Measurements from ENCODE around the gene ARHGEF11. TPM values are rescaled to one million over a fixed set of nuclear protein-coding genes. Genes with fewer than 3 reads are reported as not detected.

Gene ARHGEF11
- total RNA-seq, 1 experiment from 2014 or later = 31.5 TPM

DNA sequence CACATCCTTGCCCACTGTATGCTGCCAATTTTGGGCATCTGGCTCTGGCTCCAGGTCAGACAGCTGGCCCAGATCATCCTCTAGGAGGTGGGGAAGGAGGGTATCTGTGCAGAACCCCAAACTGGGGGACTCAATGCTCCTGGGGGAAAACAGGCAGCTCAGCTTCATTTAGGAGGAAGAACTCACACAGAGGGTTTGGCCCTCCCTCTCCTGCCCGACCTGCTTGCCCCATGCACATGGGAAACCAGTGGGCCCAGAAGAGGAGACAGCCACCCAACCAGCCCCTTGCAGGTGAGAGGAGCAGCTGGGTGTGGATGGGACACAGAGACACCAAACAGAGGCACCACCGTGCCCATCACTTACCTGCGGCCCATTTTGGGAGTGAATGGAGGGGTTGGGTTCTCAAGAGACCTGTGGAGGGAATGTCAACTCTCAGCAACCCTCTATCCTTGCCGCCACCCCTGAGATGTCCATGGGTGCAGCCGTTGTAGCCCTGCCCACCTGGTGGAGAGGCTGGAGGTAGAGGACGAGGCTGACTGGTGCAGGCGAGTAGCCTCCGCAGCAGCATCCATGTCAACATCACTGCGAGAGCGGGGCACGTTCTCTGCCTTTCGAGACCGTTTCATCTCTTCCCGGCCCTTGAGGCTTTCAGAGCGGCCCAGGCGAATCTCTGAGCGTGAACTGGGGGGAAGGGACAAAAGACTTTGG is 97.6 kb downstream of the ARHGEF11 start:
- no peaks in the 10 kb centered on the region for H3K9me2 ChIP-seq (ENCODE audit: insufficient read depth)
- TF ChIP-seq EZH2 (IDR thresholded peaks at IDR 0.05; ENCODE audit: low read depth) (no peak), CTCF (conservative IDR thresholded peaks at IDR 0.05) (no peak)
- H3K36me3 ChIP-seq (ENCODE audit: low read depth) = peaks cover 11% of the 10 kb centered on the region
- H3F3A ChIP-seq (ENCODE audit: insufficient read depth, low read depth) = no peaks in the 10 kb centered on the region; the same call in 1 of the 2 replicates
- peaks cover 8% of the 10 kb centered on the region; the same call in 1 of the 2 replicates for H3K4me1 ChIP-seq (replicated peaks; ENCODE audit: insufficient read depth)
- H3K79me2 ChIP-seq (ENCODE audit: low read depth) = no peaks in the 10 kb centered on the region
- no peak overlapping the region for H3K4me3 ChIP-seq
- no peaks in the 10 kb centered on the region for H3K27me3 ChIP-seq (ENCODE audit: insufficient read depth, low read depth)
- no peak for DNase-seq
- no peaks in the 10 kb centered on the region for H4K20me1 ChIP-seq (ENCODE audit: insufficient read depth)
- BruUV-seq (replicated peaks) = no TSS peak
- no peak overlapping the region for H3K27ac ChIP-seq
- H3K4me2 ChIP-seq = no peak overlapping the region
- H3K9me3 ChIP-seq (ENCODE audit: insufficient read depth, low read depth) = no peaks in the 10 kb centered on the region
- no peak overlapping the region for H2AFZ ChIP-seq
- ChIA-PET POLR2A (ENCODE audit: unreplicated experiment) (no interaction called here), CTCF (no interaction called here)
- intact Hi-C loops (cut with micrococcal nuclease; ENCODE audit: unreplicated experiment) = no loop called here

DNA sequence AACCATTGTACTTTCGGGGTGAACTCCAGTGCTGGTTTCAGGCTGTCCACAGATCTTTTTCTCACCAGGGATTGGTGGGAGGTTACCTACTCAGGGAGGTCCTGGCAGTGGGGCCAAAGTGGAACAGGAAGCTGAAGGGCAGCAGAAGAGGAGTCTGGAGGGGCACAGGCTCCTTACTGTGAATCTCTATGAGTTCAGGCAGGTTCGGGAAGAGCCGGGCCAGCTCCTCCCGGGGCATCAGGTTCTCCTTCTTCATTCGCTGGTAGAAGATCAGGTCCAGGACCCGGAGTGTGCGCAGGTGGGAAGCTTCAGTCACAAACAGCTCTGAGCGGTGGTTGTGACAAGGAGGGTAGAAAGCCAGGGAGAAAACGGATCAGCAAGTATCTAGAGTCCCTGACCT is 98.4 kb downstream of the ARHGEF11 start:
- ChIA-PET CTCF (interaction anchor here (1.6 kb wide), 1 partner anchor 12 kb away, joined by 4 read pairs; no protein-coding TSS in a partner anchor), POLR2A (ENCODE audit: unreplicated experiment) (no interaction called here)
- H3K4me2 ChIP-seq = no peak overlapping the region
- no peak overlapping the region for H3K4me3 ChIP-seq
- no TSS peak for BruUV-seq (replicated peaks)
- no peaks in the 10 kb centered on the region for H4K20me1 ChIP-seq (ENCODE audit: insufficient read depth)
- H3K9me3 ChIP-seq (ENCODE audit: insufficient read depth, low read depth) = no peaks in the 10 kb centered on the region
- H3K4me1 ChIP-seq (replicated peaks; ENCODE audit: insufficient read depth) = peaks cover 8% of the 10 kb centered on the region; the same call in 1 of the 2 replicates
- intact Hi-C loops (cut with micrococcal nuclease; ENCODE audit: unreplicated experiment) = no loop called here
- H3K9me2 ChIP-seq (ENCODE audit: insufficient read depth) = no peaks in the 10 kb centered on the region
- peaks cover 11% of the 10 kb centered on the region for H3K36me3 ChIP-seq (ENCODE audit: low read depth)
- H3F3A ChIP-seq (ENCODE audit: insufficient read depth, low read depth) = no peaks in the 10 kb centered on the region; the same call in 1 of the 2 replicates
- H2AFZ ChIP-seq = no peak overlapping the region
- H3K79me2 ChIP-seq (ENCODE audit: low read depth) = no peaks in the 10 kb centered on the region
- DNase-seq = no peak
- TF ChIP-seq CTCF (conservative IDR thresholded peaks at IDR 0.05) (no peak), EZH2 (IDR thresholded peaks at IDR 0.05; ENCODE audit: low read depth) (no peak)
- no peaks in the 10 kb centered on the region for H3K27me3 ChIP-seq (ENCODE audit: insufficient read depth, low read depth)
- H3K27ac ChIP-seq = no peak overlapping the region

- Histone ChIP-seq H3K4me1 (replicated peaks; ENCODE audit: insufficient read depth) (peaks cover 8% of the 10 kb centered on the region; the same call in 1 of the 2 replicates), H3K79me2 (ENCODE audit: low read depth) (no peaks in the 10 kb centered on the region), H3K36me3 (ENCODE audit: low read depth) (peaks cover 11% of the 10 kb centered on the region), H3K27me3 (ENCODE audit: insufficient read depth, low read depth) (no peaks in the 10 kb centered on the region), H3K27ac (no peak overlapping the region), H3K9me3 (ENCODE audit: insufficient read depth, low read depth) (no peaks in the 10 kb centered on the region), H3K9me2 (ENCODE audit: insufficient read depth) (no peaks in the 10 kb centered on the region), H4K20me1 (ENCODE audit: insufficient read depth) (no peaks in the 10 kb centered on the region), H2AFZ (no peak overlapping the region), H3K4me2 (no peak overlapping the region), H3F3A (ENCODE audit: insufficient read depth, low read depth) (no peaks in the 10 kb centered on the region; the same call in 1 of the 2 replicates), H3K4me3 (no peak overlapping the region)
- CTCF ChIA-PET = interaction anchor here (0.6 to 1.6 kb wide), 2 partner anchors 13 to 97 kb away, joined by 4 to 11 read pairs; no protein-coding TSS in a partner anchor
- intact Hi-C loops (cut with micrococcal nuclease; ENCODE audit: unreplicated experiment) = no loop called here
- BruUV-seq (replicated peaks) = no TSS peak
- TF ChIP-seq EZH2 (IDR thresholded peaks at IDR 0.05; ENCODE audit: low read depth) = no peak
- TF ChIP-seq CTCF (conservative IDR thresholded peaks at IDR 0.05) = no peak
- POLR2A ChIA-PET (ENCODE audit: unreplicated experiment) = interaction anchor here (0.6 kb wide), 1 partner anchor 111 kb away, joined by 3 read pairs; no protein-coding TSS in a partner anchor
- peak; percentile 50 to 58 for DNase-seq
Measured at GRCh38 chr1:156945881-156946661, 99.5 kb downstream of the ARHGEF11 start.
